ENCODE results near the gene UBE4A.

DNA sequence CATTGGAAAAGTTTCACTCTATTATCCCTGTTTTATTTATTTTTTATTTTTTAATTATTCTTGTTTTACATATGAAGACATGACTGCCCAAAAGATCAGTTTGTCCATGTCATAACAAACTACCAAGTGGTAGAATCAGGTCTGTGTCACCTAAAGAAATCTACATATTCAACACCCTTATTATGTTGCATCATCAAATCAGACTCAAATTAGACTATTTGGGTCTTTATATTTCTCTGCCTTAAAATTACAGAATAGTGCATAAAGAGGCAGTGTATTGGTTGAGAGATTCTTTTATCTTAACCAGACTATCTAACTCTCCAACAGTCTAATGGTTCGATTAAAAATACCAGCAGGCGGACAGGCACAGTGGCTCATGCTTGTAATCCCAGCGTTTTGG, 23.6 kb downstream of the UBE4A start:
- TF ChIP-seq, protein P1, sequence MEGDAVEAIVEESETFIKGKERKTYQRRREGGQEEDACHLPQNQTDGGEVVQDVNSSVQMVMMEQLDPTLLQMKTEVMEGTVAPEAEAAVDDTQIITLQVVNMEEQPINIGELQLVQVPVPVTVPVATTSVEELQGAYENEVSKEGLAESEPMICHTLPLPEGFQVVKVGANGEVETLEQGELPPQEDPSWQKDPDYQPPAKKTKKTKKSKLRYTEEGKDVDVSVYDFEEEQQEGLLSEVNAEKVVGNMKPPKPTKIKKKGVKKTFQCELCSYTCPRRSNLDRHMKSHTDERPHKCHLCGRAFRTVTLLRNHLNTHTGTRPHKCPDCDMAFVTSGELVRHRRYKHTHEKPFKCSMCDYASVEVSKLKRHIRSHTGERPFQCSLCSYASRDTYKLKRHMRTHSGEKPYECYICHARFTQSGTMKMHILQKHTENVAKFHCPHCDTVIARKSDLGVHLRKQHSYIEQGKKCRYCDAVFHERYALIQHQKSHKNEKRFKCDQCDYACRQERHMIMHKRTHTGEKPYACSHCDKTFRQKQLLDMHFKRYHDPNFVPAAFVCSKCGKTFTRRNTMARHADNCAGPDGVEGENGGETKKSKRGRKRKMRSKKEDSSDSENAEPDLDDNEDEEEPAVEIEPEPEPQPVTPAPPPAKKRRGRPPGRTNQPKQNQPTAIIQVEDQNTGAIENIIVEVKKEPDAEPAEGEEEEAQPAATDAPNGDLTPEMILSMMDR (optimal IDR thresholded peaks at IDR 0.05 in 1 of 3, IDR thresholded peaks at IDR 0.05 in 1 of 3, conservative IDR thresholded peaks at IDR 0.05 in 1 of 3; ENCODE audit: extremely low read depth in 1 of 3, insufficient read depth in 2 of 3, low read length in 3 of 3), result no peak
- no peak for TF ChIP-seq EZH2 (IDR thresholded peaks at IDR 0.05; ENCODE audit: low read length)

All from keratinocyte (primary cell).